K562 (cell line): Measurements from ENCODE around the gene ARHGAP26. TPM values are rescaled to one million over a fixed set of nuclear protein-coding genes. Genes with fewer than 3 reads are reported as not detected.

Experiments
- ATAC-seq: fragments of 200-7000 bp; cut with Tn5 transposase; 3 replicates; pipeline ENCODE4 v1.9.1; 2020; ENCODE audit warnings: moderate library complexity
- BruUV-seq: library from RNA; stranded (reverse); fragments of 400-500 nt; replicated peaks from 2 replicates; lab custom pipeline; 2021; lab: Mats Ljungman, UMichigan
- CTCF ChIA-PET: fragments of 300-600 bp; formaldehyde crosslinking; extraction: SDS; loops from one replicate; lab custom pipeline; 2021; ENCODE audit warnings: low intra/inter-chr PET ratio; lab: Yijun Ruan, JAX
- POLR2A ChIA-PET: fragments of 300-600, 350-650 bp; sonication (Branson Sonifier 250); formaldehyde crosslinking; extraction: SDS; loops from one replicate; lab custom pipeline; 2021; ENCODE audit warnings: antibody characterized with exemption, inconsistent platforms; lab: Yijun Ruan, JAX
- DNase-seq, 4 experiments: peaks; one replicate each; pipeline versions ENCODE4 v3.0.0 to v3.0.0-alpha.2; 2011 to 2018; ENCODE audit warnings: low spot score in 3 of 4, mixed read lengths in 3 of 4; ENCODE audit errors: extremely low read depth in 1 of 4
- FAIRE-seq: peaks from 2 replicates; lab custom pipeline; 2011; peaks lifted over from hg19 to GRCh38; lab: Jason Lieb, UNC
- H2AFZ ChIP-seq: 2 replicates; pipeline ENCODE4 v1.6.0; 2011; ENCODE audit warnings: low read depth, low read length, control low read depth, inconsistent platforms
- H3K27ac ChIP-seq: fragments of 200-600 bp; 3 replicates; pipeline ENCODE4 v1.8.0; 2011; ENCODE audit warnings: low read depth, mild to moderate bottlenecking, control low read depth, inconsistent platforms, low read length, moderate library complexity, mixed read lengths; ENCODE audit errors: extremely low read depth
- H3K27me3 ChIP-seq, 2 experiments: fragments of 300-600 bp in 1 of 2; 2 replicates in 1 of 2; 3 replicates in 1 of 2; pipeline versions ENCODE4 v1.6.0 to v1.8.0; 2011; ENCODE audit warnings: inconsistent platforms in 2 of 2, low read length in 2 of 2, mild to moderate bottlenecking in 1 of 2, mixed read lengths in 1 of 2, moderate library complexity in 1 of 2; ENCODE audit not compliant: control insufficient read depth in 2 of 2, insufficient read depth in 2 of 2
- H3K36me3 ChIP-seq: fragments of 300-600 bp; 3 replicates; pipeline ENCODE4 v1.8.0; 2011; ENCODE audit warnings: mild to moderate bottlenecking, low read length, inconsistent platforms; ENCODE audit not compliant: control insufficient read depth, insufficient read depth
- H3K4me1 ChIP-seq, 2 experiments: fragments of 200-600 bp in 1 of 2; replicated peaks in 1 of 2; 2 replicates in 1 of 2; 3 replicates in 1 of 2; pipeline versions ENCODE4 v1.5.1 to v1.8.0; 2011; ENCODE audit warnings: inconsistent platforms in 2 of 2, low read length in 2 of 2, mild to moderate bottlenecking in 1 of 2, mixed read lengths in 1 of 2, moderate library complexity in 1 of 2; ENCODE audit not compliant: control insufficient read depth in 2 of 2, insufficient read depth in 2 of 2
- H3K4me2 ChIP-seq: 2 replicates; pipeline ENCODE4 v1.6.1; 2011; ENCODE audit warnings: low read length, control low read depth, inconsistent platforms, mixed read lengths; ENCODE audit not compliant: insufficient read depth
- H3K4me3 ChIP-seq: fragments of 200-600 bp; sonication (generic), shearing (Covaris generic); 2 replicates; pipeline ENCODE4 v1.5.1; 2016; ENCODE audit warnings: control low read depth, inconsistent platforms
- H3K79me2 ChIP-seq: fragments of 200-600 bp; 3 replicates; pipeline ENCODE4 v1.8.0; 2011; ENCODE audit warnings: low read length, inconsistent platforms; ENCODE audit not compliant: control insufficient read depth, insufficient read depth
- H3K9ac ChIP-seq, 2 experiments: 2 replicates each; pipeline versions ENCODE4 v1.6.0 to v1.6.1; 2011; ENCODE audit warnings: low read depth in 2 of 2, low read length in 2 of 2, control low read depth in 1 of 2, inconsistent platforms in 1 of 2, mild to moderate bottlenecking in 1 of 2, mixed read lengths in 1 of 2; ENCODE audit not compliant: insufficient read depth in 1 of 2
- H3K9me1 ChIP-seq: one replicate; pipeline ENCODE4 v1.6.0; 2011; ENCODE audit warnings: inconsistent platforms, mild to moderate bottlenecking, low read length, moderate library complexity; ENCODE audit not compliant: control insufficient read depth, insufficient read depth
- H3K9me3 ChIP-seq: replicated peaks from 2 replicates; pipeline ENCODE4 v1.5.1; 2011; ENCODE audit warnings: low read depth, low read length, inconsistent platforms; ENCODE audit not compliant: control insufficient read depth, insufficient read depth
- H4K20me1 ChIP-seq: replicated peaks from 2 replicates; pipeline ENCODE4 v1.6.1; 2011; ENCODE audit warnings: low read length, inconsistent platforms, mixed read lengths; ENCODE audit not compliant: control insufficient read depth, insufficient read depth
- ARID2 ChIP-seq: fragments of 450-650 bp; IDR thresholded peaks from 2 replicates; pipeline ENCODE4 v1.6.1; 2017; ENCODE audit warnings: antibody characterized with exemption, mild to moderate bottlenecking
- BMI1 ChIP-seq: fragments of 150-350 bp; IDR thresholded peaks from 2 replicates; pipeline ENCODE4 v1.6.1; 2014; ENCODE audit warnings: low read length
- EHMT2 ChIP-seq: fragments of 450-650 bp; IDR thresholded peaks from 2 replicates; pipeline ENCODE4 v1.6.1; 2018; ENCODE audit warnings: antibody characterized with exemption
- ESRRB ChIP-seq: fragments of 250-450 bp; sonication (Bioruptor Pico); IDR thresholded peaks from 2 replicates; pipeline ENCODE4 v1.5.0; 2020; ENCODE audit warnings: mild to moderate bottlenecking, moderate library complexity, borderline replicate concordance
- FOXK2 ChIP-seq, 2 experiments: fragments of 450-650 bp; IDR thresholded peaks in 1 of 2; conservative IDR thresholded peaks in 1 of 2; 2 replicates each; pipeline ENCODE4 v1.6.1; 2016; ENCODE audit warnings: low read depth in 2 of 2, mild to moderate bottlenecking in 1 of 2
- NRF1 ChIP-seq, 2 experiments: fragments of 450-650 bp; IDR thresholded peaks in 1 of 2; conservative IDR thresholded peaks in 1 of 2; 2 replicates each; pipeline ENCODE4 v1.6.1; 2014; ENCODE audit warnings: mild to moderate bottlenecking in 2 of 2
- PATZ1 ChIP-seq: fragments of 250-450 bp; sonication (Bioruptor Pico); IDR thresholded peaks from 2 replicates; pipeline ENCODE4 v1.5.0; 2020; ENCODE audit warnings: mild to moderate bottlenecking, borderline replicate concordance
- SETDB1 ChIP-seq: IDR thresholded peaks from one replicate; pipeline ENCODE4 v1.6.1; 2012; ENCODE audit warnings: low read length, control low read depth, inconsistent platforms
- TAL1 ChIP-seq: fragments of 450-650 bp; IDR thresholded peaks from 2 replicates; pipeline ENCODE4 v1.6.1; 2016; ENCODE audit warnings: mild to moderate bottlenecking
- ZFP36 ChIP-seq: fragments of 150-350 bp; IDR thresholded peaks from 2 replicates; pipeline ENCODE4 v1.6.1; 2018; ENCODE audit warnings: low read length, low read depth; ENCODE audit not compliant: partially characterized antibody
- ZNF175 ChIP-seq: fragments of 200-800 bp; sonication (Bioruptor generic); IDR thresholded peaks from 2 replicates; pipeline ENCODE4 v1.6.1; 2016; ENCODE audit warnings: low read depth, mild to moderate bottlenecking, missing genetic modification characterization, missing compliant biosample characterization
- ZNF76 ChIP-seq: fragments of 250-450 bp; sonication (Bioruptor Pico); IDR thresholded peaks from 2 replicates; pipeline ENCODE4 v1.4.0; 2020; ENCODE audit warnings: mild to moderate bottlenecking, moderate library complexity, borderline replicate concordance
- WGBS: fragments of 100-300 bp; shearing (Covaris generic); methylation state at CpG from one replicate; pipeline ENCODE4 v1.1.6; 2016; ENCODE audit warnings: low coverage, mixed read lengths; ENCODE audit not compliant: insufficient coverage; ENCODE audit errors: missing lambda C conversion rate; 5-methylcytosine and 5-hydroxymethylcytosine counted together
- in situ Hi-C: fragments of 300-500 bp; cut with MboI; formaldehyde crosslinking; loops from 4 replicates; pipeline ENCODE4 v1.15.0; 2018; ENCODE audit warnings: inconsistent platforms, mixed read lengths
- intact Hi-C: fragments of 100-400 bp; cut with micrococcal nuclease; formaldehyde crosslinking; loops from 2 replicates; pipeline ENCODE4 v1.14.2; 2022
- polyA plus RNA-seq, 8 experiments: library from polyadenylated mRNA; depleted of rRNA in 4 of 8; stranded (reverse) in 5 of 8; unstranded in 3 of 8; fragments of >200 nt; fragmentation: Nextera tagmentation in 2 of 8; fragmentation: Illumina TruSeq in 1 of 8; extraction: Ambion mirVana in 2 of 8; extraction: Trizol in 1 of 8; gene quantifications; 2 replicates each; pipeline versions ENCODE4 v1.2.1 to v1.2.3, GENCODE V29; 2011 to 2014; ENCODE audit warnings: inconsistent platforms in 1 of 8, missing spikeins in 1 of 8
- total RNA-seq, 7 experiments: library from RNA; depleted of rRNA in 6 of 7; stranded (reverse); fragments of >200 nt in 6 of 7; fragmentation: Illumina TruSeq in 2 of 7; extraction: Trizol in 2 of 7; gene quantifications; 2 replicates each; pipeline versions ENCODE4 v1.2.1 to v1.2.3, GENCODE V29; 2011 to 2021; ENCODE audit warnings: low replicate concordance in 1 of 7
- TF ChIP-seq, protein P1 (sequence below): sonication (generic); formaldehyde crosslinking; IDR thresholded peaks from 2 replicates; pipeline ENCODE4 v1.9.0; 2022; ENCODE audit warnings: mild to moderate bottlenecking, missing genetic modification reagents

The ARHGAP26 gene
- total and polyA plus RNA-seq, 9 of the 15 experiments (the other 6 are each of a cell fraction or from before 2014, with no cell fraction given), result 0.13 to 1.1 (median 0.55) TPM

GRCh38 chr5:142771666-142772065, 1.5 kb downstream of the ARHGAP26 start:
- Histone ChIP-seq H3K9me3 (no peaks in the 10 kb centered on the region), H3K9me1 (no peaks in the 10 kb centered on the region), H3K4me3 (no peak overlapping the region), H3K4me1 (peaks cover 3 to 19% of the 10 kb centered on the region in 2 experiments; a peak in 3 of 5 replicates), H3K36me3 (no peaks in the 10 kb centered on the region), H4K20me1 (no peaks in the 10 kb centered on the region), H3K9ac (no peak overlapping the region), H3K79me2 (no peaks in the 10 kb centered on the region), H2AFZ (no peak overlapping the region), H3K4me2 (no peak overlapping the region), H3K27me3 (peaks cover 5 to 13% of the 10 kb centered on the region in 2 experiments; a peak in 4 of 5 replicates), H3K27ac (no peak overlapping the region)
- ATAC-seq (no peak), DNase-seq (no peak), FAIRE-seq (no peak)
- POLR2A ChIA-PET, result no interaction called here
- TF ChIP-seq, protein P1, sequence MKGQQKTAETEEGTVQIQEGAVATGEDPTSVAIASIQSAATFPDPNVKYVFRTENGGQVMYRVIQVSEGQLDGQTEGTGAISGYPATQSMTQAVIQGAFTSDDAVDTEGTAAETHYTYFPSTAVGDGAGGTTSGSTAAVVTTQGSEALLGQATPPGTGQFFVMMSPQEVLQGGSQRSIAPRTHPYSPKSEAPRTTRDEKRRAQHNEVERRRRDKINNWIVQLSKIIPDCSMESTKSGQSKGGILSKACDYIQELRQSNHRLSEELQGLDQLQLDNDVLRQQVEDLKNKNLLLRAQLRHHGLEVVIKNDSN, result no peak
- TF ChIP-seq EHMT2, result no peak
- intact Hi-C loops, result no loop called here
- WGBS, result 16% methylated on average over 5 of the region's 5 CpGs
- no TSS peak for BruUV-seq
- in situ Hi-C loops, result no loop called here
- CTCF ChIA-PET, result no interaction called here

GRCh38 chr5:142772446-142773293, 2.5 kb downstream of the ARHGAP26 start:
- DNase-seq (no peak), ATAC-seq (no peak), FAIRE-seq (no peak)
- POLR2A ChIA-PET, result no interaction called here
- Histone ChIP-seq H2AFZ (no peak overlapping the region), H3K9ac (no peak overlapping the region), H3K9me1 (no peaks in the 10 kb centered on the region), H4K20me1 (no peaks in the 10 kb centered on the region), H3K4me1 (peaks cover 3 to 19% of the 10 kb centered on the region in 2 experiments; a peak in 3 of 5 replicates), H3K79me2 (no peaks in the 10 kb centered on the region), H3K9me3 (no peaks in the 10 kb centered on the region; the same call in 1 of the 2 replicates), H3K4me2 (no peak overlapping the region), H3K27ac (no peak overlapping the region), H3K4me3 (no peak overlapping the region), H3K36me3 (no peaks in the 10 kb centered on the region), H3K27me3 (peaks cover 5 to 13% of the 10 kb centered on the region in 2 experiments)
- intact Hi-C loops (no loop called here), in situ Hi-C loops (no loop called here)
- CTCF ChIA-PET, result no interaction called here
- BruUV-seq, result no TSS peak
- 2% methylated on average over 6 of the region's 6 CpGs for WGBS
- no peak for TF ChIP-seq FOXK2 (conservative IDR thresholded peaks at IDR 0.05 in 1 of 2, IDR thresholded peaks at IDR 0.05 in 1 of 2; ENCODE audit: low read depth in 2 of 2)
- TF ChIP-seq ARID2, result no peak
- no peak for TF ChIP-seq TAL1
- TF ChIP-seq NRF1 (conservative IDR thresholded peaks at IDR 0.05 in 1 of 2, IDR thresholded peaks at IDR 0.05 in 1 of 2), result no peak
- TF ChIP-seq ZFP36, result no peak
- TF ChIP-seq SETDB1, result no peak
- TF ChIP-seq BMI1, result no peak
- no peak for TF ChIP-seq ZNF175 (CRISPR knock-in tag)
- TF ChIP-seq ESRRB, result no peak
- no peak for TF ChIP-seq ZNF76
- TF ChIP-seq PATZ1 (CRISPR knock-in tag), result no peak
